CD4-positive, alpha-beta T cell treated with Interleukin-2 at 100 ng/mL for 4 hours (primary cell): ENCODE results near the gene TBC1D16.
"Not testable (repeated sequence)": the region's sequence is repeated elsewhere in the genome, so short reads cannot be mapped to it uniquely, and the experiment has no call there.

Source experiments
- DNase-seq: peaks from one replicate; pipeline ENCODE4 v3.0.0-alpha.2; 2020; ENCODE audit warnings: low spot score

TBC1D16 gene

DNA sequence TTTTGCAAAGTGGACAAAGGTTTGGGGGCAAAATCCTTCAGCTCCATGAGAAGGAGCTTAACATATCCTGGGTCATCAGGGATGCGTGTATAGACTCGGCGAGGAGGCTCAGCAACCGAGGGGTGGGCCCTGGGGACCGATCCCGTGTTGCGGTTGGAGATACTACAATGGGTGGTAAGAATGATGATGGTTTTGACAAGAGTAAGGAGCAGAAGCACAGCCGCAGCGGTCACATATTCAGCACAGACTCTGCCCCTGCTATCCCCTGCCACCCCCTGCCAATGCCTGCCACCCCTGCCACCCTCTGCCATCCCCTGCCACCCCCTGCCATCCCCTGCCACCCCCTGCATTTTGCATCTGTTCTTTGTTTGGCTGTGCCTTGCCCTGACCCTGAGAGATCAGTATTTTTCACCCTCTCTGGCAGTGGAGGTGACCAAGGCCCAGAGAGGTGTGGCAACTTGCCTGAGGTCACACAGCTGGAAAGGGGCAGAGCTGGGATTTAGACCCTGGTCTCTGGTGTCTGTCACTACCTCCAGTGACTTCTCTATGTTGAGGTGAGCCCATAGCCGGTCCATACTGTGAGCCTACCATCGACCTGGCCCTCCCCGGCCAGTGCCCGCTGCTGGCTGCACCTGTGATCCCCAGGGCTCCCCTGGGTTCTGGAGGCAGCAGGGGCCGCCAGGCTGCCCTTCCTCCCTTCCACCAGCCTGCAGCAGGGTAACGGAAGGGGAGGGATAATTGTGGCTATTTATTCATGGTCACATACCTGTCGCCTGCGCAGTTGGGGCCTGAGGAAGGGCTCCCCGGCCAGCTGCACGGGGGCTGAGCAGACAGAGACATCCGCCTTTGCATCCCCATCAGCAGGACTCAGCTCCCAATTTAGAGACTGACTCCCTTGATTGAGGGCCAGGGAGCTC is 121.5 kb downstream of the TBC1D16 start:
- DNase-seq, result no peak

DNA sequence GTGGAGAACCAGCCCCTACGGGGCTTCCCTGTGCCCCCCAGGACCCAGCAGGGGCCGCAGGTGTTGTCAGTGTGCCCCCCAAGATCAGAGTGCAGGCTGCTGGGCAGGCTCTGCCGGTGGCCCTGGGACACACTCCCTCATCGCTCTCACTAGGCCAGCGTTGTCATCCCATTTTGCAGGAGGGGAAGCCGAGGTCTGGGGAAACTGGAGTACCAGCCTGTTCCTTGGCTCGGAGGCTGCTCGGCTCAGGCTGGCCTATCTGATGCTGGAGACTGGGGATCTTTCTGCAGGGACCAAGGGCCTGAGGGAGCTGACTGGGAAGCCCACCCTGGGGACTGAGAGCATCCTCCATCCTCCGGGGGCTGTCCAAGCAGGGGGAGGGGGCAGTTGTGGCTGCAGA is 122.2 kb downstream of the TBC1D16 start:
- DNase-seq, result no peak

DNA sequence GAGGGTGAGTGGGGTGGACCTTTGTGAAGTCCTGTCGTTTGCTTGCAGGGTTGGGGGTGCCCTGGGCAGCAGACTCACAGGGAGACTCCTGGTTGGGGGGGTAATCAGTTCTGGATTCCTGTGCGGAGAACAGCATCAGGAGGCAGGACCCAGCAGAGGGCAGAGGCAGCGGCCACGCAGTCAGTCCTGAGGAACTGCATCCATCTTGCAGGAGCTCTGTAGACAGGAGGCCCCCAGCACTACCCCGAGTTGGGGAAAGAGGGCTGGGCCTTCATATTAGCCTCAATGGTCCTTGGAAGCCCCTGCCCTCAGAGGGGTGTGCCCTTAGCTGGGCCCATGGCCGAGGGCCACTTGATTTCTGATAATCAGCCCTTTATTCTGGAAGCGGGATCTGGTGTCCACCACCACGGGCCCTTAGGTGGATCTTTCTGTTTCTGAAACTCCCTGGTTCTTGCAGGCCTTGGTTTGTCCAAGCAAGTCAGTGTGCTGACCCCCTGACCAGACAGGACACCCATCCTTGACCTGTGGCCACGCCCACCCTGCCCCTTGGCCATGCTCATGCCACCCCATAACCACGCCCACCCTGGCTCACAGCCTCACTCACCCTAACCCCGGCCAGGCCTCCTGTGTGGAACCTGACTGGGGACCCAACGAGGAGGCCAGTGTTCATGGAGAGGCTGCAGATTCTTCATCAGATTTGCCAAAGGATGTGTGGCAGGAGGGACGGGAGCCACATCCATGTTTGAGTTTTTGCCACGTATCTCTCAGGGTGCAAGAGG is 122.9 kb downstream of the TBC1D16 start:
- DNase-seq, result no peak

DNA sequence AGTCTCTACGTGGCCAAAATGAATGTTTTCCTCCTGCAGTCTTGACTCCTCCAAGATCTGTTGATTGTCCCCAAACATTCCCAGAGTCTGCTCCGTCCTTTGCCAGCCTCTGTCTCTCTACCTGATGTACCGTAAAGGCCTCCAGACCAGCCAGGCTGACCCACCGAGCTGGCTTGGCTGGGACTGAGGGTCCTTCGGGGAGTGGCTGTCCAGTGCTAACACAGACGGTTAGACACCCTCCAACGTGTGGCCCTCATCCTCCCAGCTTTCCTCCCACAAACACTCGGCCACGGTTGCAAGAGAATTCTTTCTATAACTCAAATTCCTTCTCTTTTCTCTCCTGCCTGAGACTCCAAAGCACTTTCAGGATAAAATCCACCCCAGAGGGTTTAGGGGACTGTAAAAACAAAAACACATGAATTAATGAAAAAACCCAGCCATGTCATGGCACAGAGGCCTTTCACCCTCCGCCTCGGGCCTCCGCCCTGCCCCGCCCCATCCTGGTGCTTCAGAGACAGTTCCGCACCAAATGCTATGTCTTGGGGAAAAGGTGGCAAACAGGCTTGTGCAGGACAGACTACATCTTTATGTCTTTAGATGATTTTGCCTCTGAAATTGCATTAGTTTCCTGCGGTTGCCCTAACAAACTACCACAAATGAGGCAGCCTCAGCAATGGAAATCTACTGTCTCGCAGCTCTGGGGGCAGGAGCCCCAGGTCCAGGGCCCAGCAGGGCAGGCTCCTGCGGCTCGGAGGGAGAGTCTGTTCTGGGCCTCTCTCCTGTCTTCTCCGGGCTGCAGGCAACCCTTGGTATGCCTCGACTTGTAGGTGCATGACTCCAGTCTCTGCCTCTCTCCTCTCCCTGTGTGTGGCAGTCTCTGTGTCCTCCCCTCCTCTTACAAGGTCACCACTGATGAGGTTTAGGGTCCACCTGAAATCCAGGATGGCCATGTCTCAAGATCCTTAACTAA is 124.0 kb downstream of the TBC1D16 start:
- DNase-seq, result no peak

DNA sequence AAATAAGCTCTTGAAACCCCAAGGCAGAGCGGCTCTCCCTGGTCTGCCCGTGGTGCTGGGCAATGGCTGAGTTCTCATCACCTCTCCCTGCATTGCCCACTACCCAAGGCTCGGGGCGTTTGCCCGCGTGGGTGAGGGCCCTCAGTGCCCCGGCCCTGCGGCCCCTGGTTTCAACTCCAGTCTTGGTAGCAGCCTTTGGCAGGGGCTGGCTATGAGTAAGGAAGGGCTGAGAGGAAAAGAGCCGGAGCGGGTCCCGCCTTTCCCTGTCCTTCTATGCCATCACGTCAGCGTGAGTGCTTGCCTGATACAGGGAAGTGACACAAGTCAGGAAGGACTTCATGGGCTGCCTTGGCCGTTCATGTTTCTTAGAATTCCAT is 124.7 kb downstream of the TBC1D16 start:
- no peak for DNase-seq

DNA sequence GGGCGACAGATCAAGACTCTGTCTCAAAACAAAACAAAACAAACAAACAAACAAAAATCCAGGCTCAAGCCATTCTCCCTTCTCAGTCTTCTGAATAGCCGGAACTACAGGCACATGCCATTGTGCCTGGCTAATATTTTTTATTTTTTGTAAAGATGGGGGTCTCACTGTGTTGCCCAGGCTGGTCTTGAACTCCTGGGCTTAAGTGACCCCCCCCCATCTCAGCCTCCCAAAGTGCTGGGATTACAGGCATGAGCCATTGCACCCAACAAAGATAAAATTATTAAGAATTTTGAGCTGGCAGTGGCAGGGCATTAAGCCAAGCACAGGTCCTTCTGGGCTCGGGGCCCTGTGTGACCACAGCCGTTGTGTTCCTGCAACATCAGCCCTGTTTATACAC is 126.6 kb downstream of the TBC1D16 start:
- no peak for DNase-seq

DNA sequence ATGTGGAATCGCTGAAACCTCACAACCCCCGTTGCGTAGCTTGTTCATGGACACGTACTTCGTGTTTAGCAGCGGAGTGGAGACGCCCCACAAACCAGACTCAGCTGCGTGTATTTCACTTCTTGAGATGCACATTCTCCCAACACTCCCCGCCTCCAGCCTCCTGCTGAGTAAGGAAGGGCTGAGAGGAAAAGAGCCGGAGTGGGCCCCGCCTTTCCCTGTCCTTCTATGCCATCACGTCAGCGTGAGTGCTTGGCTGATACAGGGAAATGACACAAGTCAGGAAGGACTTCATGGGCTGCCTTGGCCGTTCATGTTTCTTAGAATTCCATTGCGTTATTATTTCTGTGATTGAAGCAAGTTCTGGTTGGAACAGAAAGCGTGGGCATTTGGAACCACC is 127.8 kb downstream of the TBC1D16 start:
- DNase-seq, result no peak

DNA sequence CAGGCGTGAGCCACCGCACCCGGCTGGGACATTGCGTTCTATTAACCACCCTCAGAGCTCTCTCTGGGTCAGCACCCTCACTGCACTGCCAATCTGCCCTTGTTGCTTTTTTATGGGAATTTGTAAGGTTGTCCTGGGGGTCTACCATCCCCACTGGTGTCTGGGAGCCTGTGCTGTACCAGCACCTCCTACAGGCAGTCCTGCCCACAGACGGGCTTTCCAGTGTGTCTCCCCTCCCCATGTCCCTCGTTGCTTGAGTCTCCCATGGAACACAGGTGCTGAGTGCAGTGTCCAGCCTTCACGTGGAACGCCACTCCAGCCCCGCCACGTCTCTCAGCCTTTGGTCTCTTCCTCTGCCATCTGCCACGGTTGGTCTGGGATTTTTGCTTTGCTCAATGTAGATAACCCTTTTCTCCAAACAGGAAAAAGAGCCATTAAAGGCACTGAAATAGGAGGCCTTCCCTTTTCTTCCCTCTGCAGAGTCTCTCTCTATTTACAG is 128.4 kb downstream of the TBC1D16 start:
- DNase-seq, result no peak

DNA sequence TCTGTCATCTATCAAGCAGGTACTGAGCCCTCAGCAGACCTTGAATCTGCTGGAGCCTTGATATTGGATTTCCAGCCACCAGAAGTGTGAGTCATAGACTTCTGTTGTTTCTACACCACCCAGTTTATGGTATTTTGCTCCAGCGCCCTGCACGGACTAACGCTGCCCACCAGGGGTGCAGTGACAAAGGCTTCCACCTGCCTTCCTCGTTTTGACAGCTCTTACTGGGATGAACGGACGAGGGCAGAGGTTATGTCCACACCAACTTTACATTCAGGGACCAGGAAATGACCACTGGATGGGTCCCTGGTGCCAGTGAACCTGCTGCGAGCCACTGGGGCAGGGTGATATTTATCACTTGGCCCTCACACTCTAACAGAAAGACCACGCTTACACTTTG is 129.8 kb downstream of the TBC1D16 start:
- no peak for DNase-seq

DNA sequence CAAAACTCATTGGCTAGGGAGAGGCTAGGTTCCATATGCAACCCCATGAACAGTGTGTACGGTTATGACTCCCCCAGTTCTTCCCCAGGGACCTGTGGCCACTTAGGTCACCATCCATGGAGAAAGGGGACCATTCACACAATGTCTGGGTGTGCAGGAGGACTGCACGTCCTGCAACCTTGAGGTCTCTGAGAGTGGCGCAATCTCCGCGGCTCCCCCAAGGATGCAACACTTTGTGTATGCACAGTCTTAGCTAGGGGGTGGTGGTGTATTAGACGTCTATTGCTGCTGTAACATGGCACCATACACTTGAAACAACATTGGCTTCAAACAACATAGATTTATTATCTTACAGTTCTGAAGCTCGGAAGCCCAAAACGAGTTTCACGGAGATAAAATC is 130.8 kb downstream of the TBC1D16 start:
- no peak for DNase-seq

DNA sequence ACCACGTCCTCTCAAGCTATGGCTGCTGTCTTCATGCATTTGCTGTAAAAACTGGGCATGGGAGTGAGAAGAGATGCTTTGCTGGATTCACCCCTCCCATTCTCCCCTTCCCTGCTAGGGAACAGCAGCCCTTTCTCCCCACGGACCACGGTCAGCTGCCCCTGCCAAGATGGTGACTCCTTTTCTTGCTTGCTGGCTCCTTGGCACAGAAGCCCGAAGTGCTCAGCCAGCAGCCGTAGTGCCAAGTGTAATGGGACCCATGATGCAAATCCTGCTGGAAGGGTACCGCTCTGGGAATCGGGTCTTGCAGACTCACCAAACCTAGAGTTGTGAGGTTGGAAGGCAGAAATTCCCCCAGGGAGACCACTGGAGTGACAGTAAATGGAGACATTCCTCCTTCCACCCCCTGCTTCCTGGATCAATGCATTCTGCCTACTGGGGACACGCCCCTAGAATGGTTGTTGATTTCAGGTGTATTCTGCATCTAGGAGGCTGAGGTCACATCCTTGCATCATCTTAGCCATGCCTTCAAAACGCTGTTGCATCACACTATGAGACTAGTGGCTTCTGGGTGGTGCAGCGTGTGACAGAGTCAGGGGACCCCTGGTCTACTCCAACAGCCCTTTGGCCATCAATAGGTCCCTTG is 133.4 kb downstream of the TBC1D16 start:
- no peak for DNase-seq

DNA sequence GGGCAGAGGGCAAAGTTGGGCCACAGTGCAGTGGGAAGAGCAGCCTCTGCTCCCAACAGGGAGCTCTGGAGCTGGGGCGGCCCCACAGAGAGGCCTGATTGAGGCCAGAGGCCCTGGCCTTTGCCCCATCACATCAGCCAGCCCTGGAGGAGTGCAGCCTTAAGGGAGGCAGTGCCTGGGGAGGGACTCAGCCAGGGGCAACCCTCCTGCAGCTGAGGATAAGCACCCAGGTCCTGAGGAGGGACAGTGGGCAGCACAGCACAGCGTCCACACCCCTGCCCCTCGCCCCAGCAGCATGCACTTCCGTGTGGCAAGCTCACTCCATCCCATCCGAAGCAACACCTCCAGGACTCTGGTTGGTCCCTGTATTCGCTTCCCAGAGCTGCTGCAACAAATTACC is 134.5 kb downstream of the TBC1D16 start:
- DNase-seq, result no peak

DNA sequence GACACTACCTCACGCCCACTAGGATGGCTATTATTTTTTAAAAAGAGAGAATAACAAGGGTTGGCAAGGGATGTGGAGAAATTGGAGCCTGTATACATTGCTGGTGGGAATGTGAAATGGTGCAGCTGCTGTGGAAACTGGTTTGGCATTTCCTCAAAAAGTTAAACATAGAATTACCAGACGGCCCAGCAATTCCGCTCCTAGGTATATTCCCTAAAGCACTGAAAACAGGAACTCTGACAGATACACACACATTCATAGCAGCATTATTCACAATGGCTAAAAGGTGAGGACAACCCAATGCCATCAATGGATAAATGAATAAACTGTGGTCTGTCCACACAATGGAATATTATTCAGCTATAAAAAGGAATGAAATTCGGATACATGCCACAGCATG is 136.1 kb downstream of the TBC1D16 start:
- no peak for DNase-seq

DNA sequence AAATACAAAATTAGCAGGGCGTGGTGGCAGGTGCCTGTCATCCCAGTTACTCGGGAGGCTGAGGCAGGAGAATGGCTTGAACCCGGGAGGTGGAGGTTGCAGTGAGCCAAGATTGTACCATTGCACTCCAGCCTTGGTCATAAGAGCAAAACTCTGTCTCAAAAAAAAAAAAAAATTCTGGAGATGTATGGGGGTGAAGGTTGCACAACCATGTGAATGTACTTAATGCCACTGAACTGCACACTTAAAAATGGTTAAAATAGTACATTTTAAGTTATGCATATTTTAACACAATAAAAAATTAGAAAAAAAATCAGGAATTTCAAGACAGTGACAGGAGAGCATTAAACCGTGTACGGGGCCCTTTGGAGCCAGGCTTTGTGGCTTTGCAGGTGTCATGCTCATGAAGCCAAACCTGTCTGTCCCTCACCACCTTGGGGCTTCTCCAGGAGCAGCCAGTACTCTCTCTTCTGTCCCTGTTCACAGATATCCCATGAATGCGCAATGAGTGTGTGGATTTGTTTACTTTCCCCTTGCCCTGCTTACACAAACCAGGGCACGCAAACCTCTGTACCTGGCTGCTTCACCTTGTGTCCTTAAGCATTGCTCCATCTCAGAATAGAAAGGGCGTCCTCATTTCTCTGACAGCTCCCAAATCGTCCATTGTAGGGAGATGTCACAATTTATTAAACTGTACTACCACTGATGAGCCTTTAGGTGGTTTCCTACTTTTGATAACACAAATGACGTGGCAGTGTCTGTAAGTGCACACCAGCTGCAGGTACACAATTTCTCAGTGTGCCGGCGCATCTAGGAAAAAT is 138.2 kb downstream of the TBC1D16 start:
- DNase-seq, result no peak

DNA sequence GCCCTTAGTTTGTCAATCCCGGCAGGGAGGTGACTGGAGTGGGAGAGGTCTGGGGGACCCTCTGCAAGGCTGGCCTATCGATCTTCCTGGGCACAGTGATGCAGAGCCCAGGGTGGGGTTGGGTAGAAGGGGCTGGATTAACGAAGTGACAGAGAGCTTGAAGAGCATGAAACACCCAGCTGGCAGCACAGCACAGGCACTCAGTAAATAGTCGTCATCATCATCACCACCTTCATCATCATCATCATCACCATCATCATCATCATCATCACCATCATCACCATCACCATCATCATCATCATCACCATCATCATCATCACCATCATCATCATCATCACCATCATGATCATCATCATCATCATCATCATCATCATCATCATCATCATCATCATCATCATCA is 142.2 kb downstream of the TBC1D16 start:
- DNase-seq, result not testable (repeated sequence)

DNA sequence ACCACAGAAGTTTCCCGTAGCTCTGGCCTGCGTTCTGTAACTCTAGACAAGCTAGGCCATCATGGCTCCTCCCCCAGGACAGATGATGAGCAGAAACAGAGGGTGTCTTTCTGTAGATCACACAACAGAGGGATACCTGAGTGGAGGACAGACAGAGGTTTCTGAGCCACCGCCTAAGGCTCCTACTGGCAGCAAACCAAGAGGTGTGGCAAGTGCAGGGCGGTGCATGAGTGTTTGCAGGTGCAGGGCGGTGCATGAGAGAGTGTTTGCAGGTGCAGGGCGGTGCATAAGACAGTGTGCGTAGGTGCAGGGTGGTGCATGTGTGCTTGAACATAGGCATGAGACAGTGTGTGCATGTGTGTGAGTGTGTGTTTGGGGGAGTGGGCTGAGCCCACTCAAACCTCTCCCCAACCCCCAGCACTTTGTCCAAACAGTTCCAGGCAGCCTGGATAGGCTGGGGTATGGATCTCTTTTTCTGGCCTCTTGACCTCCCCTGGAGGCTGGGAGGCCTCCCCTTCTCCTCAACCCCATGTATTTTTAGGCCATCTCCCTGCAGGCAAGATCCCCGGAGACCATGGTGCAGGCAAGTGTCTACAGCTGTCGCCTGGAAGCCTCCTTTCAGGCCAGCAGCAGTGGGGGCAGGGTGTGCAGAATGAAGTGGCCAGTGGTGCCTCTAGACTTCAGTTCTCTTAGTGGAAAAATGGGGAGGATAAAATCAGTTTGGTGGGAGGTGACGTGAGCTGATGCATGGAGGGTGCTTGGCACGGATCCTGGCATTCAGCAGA is 143.0 kb downstream of the TBC1D16 start:
- no peak for DNase-seq

DNA sequence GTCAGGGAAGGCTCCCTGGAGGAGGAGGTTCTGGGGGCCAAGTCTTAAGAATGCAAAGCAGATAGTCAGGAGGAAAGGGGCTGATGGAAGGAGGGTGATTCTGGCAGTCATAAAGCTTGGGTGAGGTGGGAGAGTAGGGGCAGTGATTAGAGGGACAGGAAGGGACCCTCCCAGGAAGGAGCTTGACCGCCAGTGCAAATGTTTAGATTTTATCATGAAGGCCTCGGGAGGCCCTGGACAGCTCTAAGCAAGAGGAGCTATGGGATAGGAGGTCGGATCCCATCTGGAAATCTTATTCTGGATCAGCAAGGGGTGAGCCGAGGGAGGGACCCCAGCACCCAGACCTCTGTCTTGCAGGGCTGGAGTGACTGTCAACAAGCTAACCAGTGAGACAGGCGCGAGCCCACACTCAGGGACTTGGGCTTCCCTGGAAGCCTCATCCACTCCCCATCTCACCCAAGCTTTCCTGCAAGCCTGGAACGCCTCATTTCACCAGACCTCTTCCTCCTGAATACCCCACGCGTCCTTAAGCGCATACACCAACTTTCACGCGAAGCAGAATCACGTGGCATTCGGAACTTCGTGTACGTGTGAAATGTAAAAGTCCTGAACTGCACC is 144.4 kb downstream of the TBC1D16 start:
- no peak for DNase-seq

DNA sequence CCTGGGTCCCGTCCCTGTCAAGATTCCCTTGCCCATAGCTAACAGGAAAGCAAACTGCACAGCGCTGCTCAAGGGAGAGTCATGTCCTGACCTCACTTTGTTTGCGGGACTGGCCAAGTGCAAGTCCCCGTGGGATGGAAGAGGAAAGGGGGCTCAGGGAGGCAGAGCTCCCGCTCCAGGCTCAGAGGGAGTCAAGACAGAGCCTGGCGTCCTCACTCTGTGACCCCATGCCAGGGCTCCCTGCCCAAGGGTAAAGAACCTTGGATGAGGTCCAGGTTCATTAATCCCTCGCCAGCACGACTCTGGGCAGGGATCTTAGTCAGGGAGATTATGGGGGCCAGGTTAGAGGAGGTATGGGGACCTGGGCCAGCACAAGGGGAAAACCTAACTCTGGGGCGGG is 145.0 kb downstream of the TBC1D16 start:
- DNase-seq, result no peak
